ENCODE measurements around the gene TNRC6C. TPM values are rescaled to one million over a fixed set of nuclear protein-coding genes. Genes with fewer than 3 reads are reported as not detected.
"Not testable (repeated sequence)": the region's sequence is repeated elsewhere in the genome, so short reads cannot be mapped to it uniquely, and the experiment has no call there.

TNRC6C gene
- total RNA-seq, 2 experiments from 2014 or later, result 25.5 to 26.7 TPM

GRCh38 chr17:77924757-77925336 is 33.7 kb upstream of the TNRC6C start:
- H3K4me3 Mint-ChIP-seq, result no peak overlapping the region
- no peaks in the 10 kb centered on the region for H3K9me3 Mint-ChIP-seq
- ChIA-PET CTCF (no interaction called here), POLR2A (no interaction called here)
- no peaks in the 10 kb centered on the region for H3K36me3 Mint-ChIP-seq (ENCODE audit: low read depth)
- DNase-seq, result no peak
- H3K27ac Mint-ChIP-seq, result no peak overlapping the region
- H3K27me3 Mint-ChIP-seq, result peaks cover 11% of the 10 kb centered on the region
- H3K4me1 Mint-ChIP-seq, result peaks cover 9% of the 10 kb centered on the region

GRCh38 chr17:77925831-77926543 is 32.5 kb upstream of the TNRC6C start:
- peaks cover 11% of the 10 kb centered on the region for H3K27me3 Mint-ChIP-seq
- ChIA-PET CTCF (no interaction called here), POLR2A (interaction anchor here (1.4 kb wide), 1 partner anchor 32 kb away, joined by 3 read pairs; the partner anchor contains the start of gene TNRC6C)
- H3K9me3 Mint-ChIP-seq, result no peaks in the 10 kb centered on the region
- no peak overlapping the region for H3K4me3 Mint-ChIP-seq
- no peak for DNase-seq
- peaks cover 9% of the 10 kb centered on the region for H3K4me1 Mint-ChIP-seq
- H3K36me3 Mint-ChIP-seq (ENCODE audit: low read depth), result no peaks in the 10 kb centered on the region
- no peak overlapping the region for H3K27ac Mint-ChIP-seq

- H3K36me3 Mint-ChIP-seq (ENCODE audit: low read depth), result no peaks in the 10 kb centered on the region
- POLR2A ChIA-PET, result interaction anchor here (1.4 kb wide), 1 partner anchor 31 kb away, joined by 3 read pairs; the partner anchor contains the start of gene TNRC6C
- H3K9me3 Mint-ChIP-seq, result no peaks in the 10 kb centered on the region
- CTCF ChIA-PET, result no interaction called here
- peaks cover 9% of the 10 kb centered on the region for H3K4me1 Mint-ChIP-seq
- H3K4me3 Mint-ChIP-seq, result no peak overlapping the region
- no peak overlapping the region for H3K27ac Mint-ChIP-seq
- no peak for DNase-seq
- peaks cover 11% of the 10 kb centered on the region for H3K27me3 Mint-ChIP-seq
Measured at GRCh38 chr17:77926981-77927380, 31.5 kb upstream of the TNRC6C start.

GRCh38 chr17:77927777-77928518 is 30.6 kb upstream of the TNRC6C start:
- CTCF ChIA-PET, result no interaction called here
- Mint-ChIP-seq H3K4me3 (no peak overlapping the region), H3K27ac (no peak overlapping the region)

GRCh38 chr17:77928519-77929179 is 29.9 kb upstream of the TNRC6C start:
- H3K4me1 Mint-ChIP-seq, result peaks cover 9% of the 10 kb centered on the region
- no peaks in the 10 kb centered on the region for H3K9me3 Mint-ChIP-seq
- no peak overlapping the region for H3K4me3 Mint-ChIP-seq
- POLR2A ChIA-PET, result no interaction called here
- no peak overlapping the region for H3K27ac Mint-ChIP-seq
- CTCF ChIA-PET, result no interaction called here
- H3K36me3 Mint-ChIP-seq (ENCODE audit: low read depth), result no peaks in the 10 kb centered on the region
- DNase-seq, result no peak
- peaks cover 14% of the 10 kb centered on the region for H3K27me3 Mint-ChIP-seq

More at GRCh38 chr17:77927777-77928518, 30.6 kb upstream of the TNRC6C start:
- POLR2A ChIA-PET, result interaction anchor here (1.4 kb wide), 1 partner anchor 30 kb away, joined by 3 read pairs; the partner anchor contains the start of gene TNRC6C
- peaks cover 9% of the 10 kb centered on the region for H3K4me1 Mint-ChIP-seq
- H3K27me3 Mint-ChIP-seq, result peaks cover 11% of the 10 kb centered on the region
- no peak for DNase-seq
- no peaks in the 10 kb centered on the region for H3K36me3 Mint-ChIP-seq (ENCODE audit: low read depth)
- H3K9me3 Mint-ChIP-seq, result no peaks in the 10 kb centered on the region

GRCh38 chr17:77929180-77929564 is 29.3 kb upstream of the TNRC6C start:
- POLR2A ChIA-PET, result no interaction called here
- DNase-seq, result no peak
- Mint-ChIP-seq H3K27ac (no peak overlapping the region), H3K36me3 (ENCODE audit: low read depth) (no peaks in the 10 kb centered on the region), H3K4me1 (peaks cover 9% of the 10 kb centered on the region), H3K27me3 (peaks cover 18% of the 10 kb centered on the region), H3K4me3 (no peak overlapping the region), H3K9me3 (no peaks in the 10 kb centered on the region)
- CTCF ChIA-PET, result no interaction called here

GRCh38 chr17:77929871-77930436 is 28.5 kb upstream of the TNRC6C start:
- Mint-ChIP-seq H3K36me3 (ENCODE audit: low read depth) (no peaks in the 10 kb centered on the region), H3K4me3 (no peak overlapping the region), H3K9me3 (no peaks in the 10 kb centered on the region), H3K4me1 (peaks cover 9% of the 10 kb centered on the region), H3K27ac (no peak overlapping the region), H3K27me3 (peaks cover 23% of the 10 kb centered on the region)
- CTCF ChIA-PET, result no interaction called here
- DNase-seq, result no peak
- POLR2A ChIA-PET, result no interaction called here

GRCh38 chr17:77930780-77931768 is 27.4 kb upstream of the TNRC6C start:
- Mint-ChIP-seq H3K27me3 (peaks cover 28% of the 10 kb centered on the region), H3K27ac (no peak overlapping the region), H3K4me3 (no peak overlapping the region), H3K36me3 (ENCODE audit: low read depth) (no peaks in the 10 kb centered on the region), H3K9me3 (no peaks in the 10 kb centered on the region), H3K4me1 (peaks cover 9% of the 10 kb centered on the region)
- DNase-seq, result no peak
- ChIA-PET POLR2A (no interaction called here), CTCF (no interaction called here)

GRCh38 chr17:77933777-77934398 is 24.6 kb upstream of the TNRC6C start:
- ChIA-PET CTCF (no interaction called here), POLR2A (interaction anchor here (1.0 kb wide), 1 partner anchor 10 kb away, joined by 3 read pairs; no protein-coding TSS in a partner anchor)
- peaks cover 6% of the 10 kb centered on the region for H3K4me1 Mint-ChIP-seq
- no peak for DNase-seq
- H3K36me3 Mint-ChIP-seq (ENCODE audit: low read depth), result no peaks in the 10 kb centered on the region
- no peak overlapping the region for H3K4me3 Mint-ChIP-seq
- H3K27ac Mint-ChIP-seq, result no peak overlapping the region
- peaks cover 24% of the 10 kb centered on the region for H3K27me3 Mint-ChIP-seq
- no peaks in the 10 kb centered on the region for H3K9me3 Mint-ChIP-seq

- H3K36me3 Mint-ChIP-seq (ENCODE audit: low read depth), result no peaks in the 10 kb centered on the region
- no peak for DNase-seq
- H3K27ac Mint-ChIP-seq, result no peak overlapping the region
- POLR2A ChIA-PET, result no interaction called here
- H3K27me3 Mint-ChIP-seq, result peaks cover 24% of the 10 kb centered on the region
- no peak overlapping the region for H3K4me3 Mint-ChIP-seq
- H3K9me3 Mint-ChIP-seq, result no peaks in the 10 kb centered on the region
- H3K4me1 Mint-ChIP-seq, result no peaks in the 10 kb centered on the region
- CTCF ChIA-PET, result no interaction called here
Measured at GRCh38 chr17:77935121-77935571, 23.4 kb upstream of the TNRC6C start.

GRCh38 chr17:77935744-77936143 is 22.8 kb upstream of the TNRC6C start:
- H3K9me3 Mint-ChIP-seq; H3K4me1 Mint-ChIP-seq; H3K27ac Mint-ChIP-seq; H3K36me3 Mint-ChIP-seq (ENCODE audit: low read depth); H3K4me3 Mint-ChIP-seq; DNase-seq; CTCF ChIA-PET; POLR2A ChIA-PET: not testable (repeated sequence)
- peaks cover 26% of the 10 kb centered on the region for H3K27me3 Mint-ChIP-seq

- DNase-seq, result no peak
- H3K4me1 Mint-ChIP-seq, result no peaks in the 10 kb centered on the region
- H3K9me3 Mint-ChIP-seq, result no peaks in the 10 kb centered on the region
- POLR2A ChIA-PET, result no interaction called here
- H3K27ac Mint-ChIP-seq, result no peak overlapping the region
- CTCF ChIA-PET, result interaction anchor here (0.8 kb wide), 1 partner anchor 164 kb away, joined by 3 read pairs; no protein-coding TSS in a partner anchor
- no peaks in the 10 kb centered on the region for H3K36me3 Mint-ChIP-seq (ENCODE audit: low read depth)
- no peak overlapping the region for H3K4me3 Mint-ChIP-seq
- H3K27me3 Mint-ChIP-seq, result peaks cover 28% of the 10 kb centered on the region
Measured at GRCh38 chr17:77936881-77937280, 21.6 kb upstream of the TNRC6C start.

All from activated CD4-positive, alpha-beta memory T cell treated with anti-CD3 and anti-CD28 coated beads, Interleukin-2, amount 10 ng/mL, durations not matched to agents 7 days and 5 days (primary cell).